Activated CD4-positive, alpha-beta T cell treated with anti-CD3 and anti-CD28 coated beads for 36 hours (primary cell): ENCODE measurements around the gene KISS1. TPM values are rescaled to one million over a fixed set of nuclear protein-coding genes. Genes with fewer than 3 reads are reported as not detected.

Experiments
- ATAC-seq: fragments of 200-7000 bp; cut with Tn5 transposase; one replicate; pipeline ENCODE4 v1.10.0; 2021; ENCODE audit warnings: mild to moderate bottlenecking, moderate library complexity
- CTCF ChIA-PET: fragments of 350-600 bp; sonication (Branson Sonifier 250); formaldehyde crosslinking; loops from one replicate; lab custom pipeline; 2021; ENCODE audit warnings: antibody characterized with exemption; lab: Charles Lee
- POLR2A ChIA-PET: fragments of 350-600 bp; sonication (Branson Sonifier 250); formaldehyde crosslinking; loops from one replicate; lab custom pipeline; 2021; ENCODE audit warnings: antibody characterized with exemption, inconsistent platforms; lab: Charles Lee
- DNase-seq: peaks from one replicate; pipeline ENCODE4 v3.0.0-alpha.2; 2020
- H3K27ac Mint-ChIP-seq: one replicate; pipeline ENCODE4 v1.8.0; 2021; ENCODE audit warnings: mixed read lengths
- H3K27me3 Mint-ChIP-seq: one replicate; pipeline ENCODE4 v1.8.0; 2021; ENCODE audit warnings: mixed read lengths
- H3K36me3 Mint-ChIP-seq: one replicate; pipeline ENCODE4 v1.8.0; 2021; ENCODE audit warnings: low read depth, mixed read lengths
- H3K4me1 Mint-ChIP-seq: one replicate; pipeline ENCODE4 v1.8.0; 2021; ENCODE audit warnings: mixed read lengths
- H3K4me3 Mint-ChIP-seq: one replicate; pipeline ENCODE4 v1.8.0; 2021; ENCODE audit warnings: mild to moderate bottlenecking, moderate library complexity, mixed read lengths
- H3K9me3 Mint-ChIP-seq: one replicate; pipeline ENCODE4 v1.8.0; 2021; ENCODE audit warnings: low read depth, mixed read lengths
- intact Hi-C, 2 experiments: fragments of 100-400 bp; cut with DNase I in 1 of 2; cut with micrococcal nuclease in 1 of 2; formaldehyde crosslinking; loops; one replicate each; pipeline versions ENCODE4 v1.14.2 to v1.15.1; 2022 to 2024; cut with DNase I, micrococcal nuclease
- total RNA-seq, 2 experiments: library from RNA; stranded (reverse); gene quantifications; one replicate each; pipeline ENCODE4 v1.2.3, GENCODE V29; 2021

Gene KISS1
- total RNA-seq, 2 experiments from 2014 or later = not detected

DNA sequence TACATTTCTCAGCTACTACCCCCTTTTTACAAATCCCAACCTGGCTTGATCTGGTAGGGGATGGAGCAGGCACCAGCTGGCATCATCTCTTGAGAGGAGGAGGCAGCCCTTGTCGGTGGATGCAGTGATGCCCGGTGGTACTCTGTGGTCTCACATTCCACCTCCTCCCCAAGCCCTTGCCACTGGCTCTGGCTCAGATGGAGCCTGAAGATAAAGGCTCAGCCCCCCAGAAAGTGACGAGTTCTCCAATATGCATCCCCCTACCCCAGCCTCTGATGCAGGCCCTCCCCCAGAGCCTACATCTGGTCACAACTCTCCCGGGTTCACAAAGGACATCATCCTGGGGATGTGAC, 21.3 kb upstream of the KISS1 start:
- H3K4me1 Mint-ChIP-seq = peaks cover 8% of the 10 kb centered on the region
- H3K4me3 Mint-ChIP-seq = no peak overlapping the region
- ATAC-seq = no peak
- ChIA-PET CTCF (interaction anchor here (1.1 to 4.4 kb wide), 3 partner anchors 11 to 181 kb away, joined by 3 to 27 read pairs (median 8); no protein-coding TSS in a partner anchor), POLR2A (no interaction called here)
- intact Hi-C loops = no loop called here
- peaks cover 2% of the 10 kb centered on the region for H3K27me3 Mint-ChIP-seq
- H3K9me3 Mint-ChIP-seq = no peaks in the 10 kb centered on the region
- no peaks in the 10 kb centered on the region for H3K36me3 Mint-ChIP-seq
- no peak for DNase-seq
- H3K27ac Mint-ChIP-seq = no peak overlapping the region

DNA sequence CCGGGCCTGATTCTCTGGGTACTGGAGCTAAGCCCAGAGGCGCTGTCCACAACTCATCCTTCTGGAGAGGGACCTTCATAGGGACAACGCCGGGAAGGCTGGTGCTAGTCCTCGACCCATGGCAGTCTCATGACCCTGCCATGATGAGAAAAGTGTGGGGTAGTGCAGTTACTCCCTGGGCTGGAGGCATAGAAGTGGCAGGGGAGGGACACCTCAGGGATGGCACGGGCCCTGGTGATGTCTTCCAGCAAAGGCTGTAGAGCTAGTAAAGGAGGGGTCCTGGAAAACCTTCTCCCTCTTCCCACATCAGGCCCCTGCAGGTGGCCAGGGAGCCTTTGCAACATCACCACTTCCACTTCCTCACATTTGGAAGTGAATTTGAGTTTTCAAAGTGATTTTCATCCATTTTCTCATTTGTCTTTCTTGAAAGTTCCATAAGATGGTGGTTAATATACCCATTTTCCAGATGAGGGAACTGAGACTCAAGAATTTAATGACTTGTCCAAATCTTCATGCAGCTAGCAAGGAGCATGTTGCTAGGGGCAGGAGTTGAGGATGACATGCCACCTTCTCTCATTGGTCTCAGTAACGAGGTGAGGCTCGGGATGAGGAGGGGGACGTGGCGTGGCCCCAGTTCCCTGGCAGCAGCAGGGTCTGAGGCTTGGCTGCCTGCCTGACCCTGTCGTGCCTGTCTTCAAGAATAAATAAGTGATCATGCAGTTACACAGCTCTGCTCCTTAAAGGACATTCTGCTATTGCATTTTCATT, 20.8 kb upstream of the KISS1 start:
- Mint-ChIP-seq H3K27ac (no peak overlapping the region), H3K4me3 (no peak overlapping the region), H3K27me3 (peaks cover 2% of the 10 kb centered on the region), H3K9me3 (no peaks in the 10 kb centered on the region), H3K4me1 (peaks cover 8% of the 10 kb centered on the region), H3K36me3 (no peaks in the 10 kb centered on the region)
- DNase-seq = no peak
- ChIA-PET POLR2A (no interaction called here), CTCF (interaction anchor here (1.1 to 4.4 kb wide), 3 partner anchors 10 to 182 kb away, joined by 3 to 27 read pairs (median 4); no protein-coding TSS in a partner anchor)
- no peak for ATAC-seq
- intact Hi-C loops = no loop called here

DNA sequence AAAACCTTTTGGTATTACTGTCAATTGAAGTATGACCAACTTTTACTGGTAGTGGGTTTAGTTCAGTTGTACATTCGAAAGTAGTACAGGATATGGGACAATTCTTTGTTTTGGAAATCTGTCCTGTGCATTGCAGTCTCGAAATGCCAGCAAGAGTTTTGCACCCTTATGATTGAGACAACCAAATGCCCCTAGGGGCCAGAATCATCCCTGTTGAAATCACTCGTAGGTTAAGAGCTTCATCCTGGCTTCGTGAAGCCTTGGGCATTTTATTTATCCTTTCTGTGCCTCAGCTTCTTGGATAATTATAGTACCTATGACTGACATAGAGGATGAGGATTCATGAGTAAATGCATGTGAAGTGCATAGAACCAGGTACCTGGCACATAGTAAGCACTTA, 19.9 kb upstream of the KISS1 start:
- ChIA-PET CTCF (interaction anchor here (0.7 to 4.4 kb wide), 4 partner anchors 10 to 182 kb away, joined by 3 to 27 read pairs (median 4); no protein-coding TSS in a partner anchor), POLR2A (interaction anchor here (0.6 kb wide), 1 partner anchor 523 kb away, joined by 3 read pairs; no protein-coding TSS in a partner anchor)
- no peaks in the 10 kb centered on the region for H3K36me3 Mint-ChIP-seq
- peaks cover 8% of the 10 kb centered on the region for H3K4me1 Mint-ChIP-seq
- no peaks in the 10 kb centered on the region for H3K9me3 Mint-ChIP-seq
- intact Hi-C loops = no loop called here
- H3K27ac Mint-ChIP-seq = no peak overlapping the region
- H3K4me3 Mint-ChIP-seq = no peak overlapping the region
- peaks cover 2% of the 10 kb centered on the region for H3K27me3 Mint-ChIP-seq
- no peak for DNase-seq
- ATAC-seq = no peak

GRCh38 chr1:204213668-204214662, 17.7 kb upstream of the KISS1 start, which contains the start of gene GOLT1A:
Gene GOLT1A (minus strand): TSS chr1:204213988. CDS start chr1:204213906, 82 bp downstream.
- intact Hi-C loops = loop anchor here (1.0 kb wide), 2 partner anchors 149 to 184 kb away; no protein-coding TSS in a partner anchor
- no peak within 1 kb of the TSS for H3K27ac Mint-ChIP-seq
- ATAC-seq (peak; percentile 79), DNase-seq (peak; percentile 78)
- H3K36me3 Mint-ChIP-seq = no peaks in the 10 kb centered on the region
- POLR2A ChIA-PET = interaction anchor here (0.9 kb wide), 1 partner anchor 146 kb away, joined by 4 read pairs; the partner anchor contains the start of gene PLEKHA6
- CTCF ChIA-PET = interaction anchor here (0.5 to 4.4 kb wide), 16 partner anchors 7 to 1210 kb away, joined by 3 to 27 read pairs (median 3); partner anchors contain the start of genes MDM4 and PLEKHA6
- peak within 1 kb of the TSS; percentile 34 for H3K4me3 Mint-ChIP-seq
- H3K9me3 Mint-ChIP-seq = no peaks in the 10 kb centered on the region
- H3K27me3 Mint-ChIP-seq = peaks cover 4% of the 10 kb centered on the region
- H3K4me1 Mint-ChIP-seq = peaks cover 8% of the 10 kb centered on the region

DNA sequence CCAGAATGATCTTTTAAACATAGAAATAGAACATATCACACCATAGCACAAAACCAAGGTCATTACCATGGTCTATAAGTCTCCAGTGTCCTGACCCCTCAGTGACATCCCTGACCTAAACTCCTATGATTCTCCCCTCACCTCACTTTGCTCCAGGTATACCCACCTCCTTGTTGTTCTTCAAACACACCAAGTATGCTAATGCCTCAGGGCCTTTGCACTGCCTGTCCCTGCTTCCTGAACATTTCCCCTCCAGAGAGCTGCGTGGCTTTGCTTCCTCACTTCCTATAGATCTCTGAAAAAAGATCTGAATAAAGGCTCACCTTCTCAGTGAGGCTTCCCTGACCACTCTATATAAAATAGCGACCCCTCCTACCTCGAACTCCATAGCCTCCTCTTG, 16.4 kb upstream of the KISS1 start:
- ATAC-seq = no peak

DNA sequence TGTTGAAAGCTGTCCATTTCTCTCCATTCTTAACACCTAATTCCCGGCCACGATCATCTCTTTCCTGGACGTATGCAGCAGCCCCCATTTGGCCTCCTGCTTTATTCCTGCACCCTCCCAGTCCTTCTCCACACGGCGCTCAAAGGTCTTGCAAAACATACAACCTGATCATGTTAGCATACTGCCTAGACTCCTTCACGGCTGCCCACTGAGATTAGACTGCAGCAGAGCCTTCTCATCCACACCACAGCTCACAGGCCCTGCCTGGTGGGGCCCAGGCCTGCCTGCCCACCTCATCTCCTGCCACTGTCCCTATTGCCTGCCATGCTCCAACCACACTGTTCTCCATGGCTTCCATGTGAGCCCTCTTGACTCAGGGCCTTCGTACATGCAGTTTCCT, 14.8 kb upstream of the KISS1 start:
- intact Hi-C loops = no loop called here
- Mint-ChIP-seq H3K36me3 (no peaks in the 10 kb centered on the region), H3K27ac (no peak overlapping the region), H3K27me3 (peaks cover 16% of the 10 kb centered on the region), H3K4me3 (no peak overlapping the region), H3K9me3 (no peaks in the 10 kb centered on the region), H3K4me1 (peaks cover 10% of the 10 kb centered on the region)
- ATAC-seq = no peak
- ChIA-PET POLR2A (no interaction called here), CTCF (interaction anchor here (0.8 to 1.7 kb wide), 7 partner anchors 18 to 250 kb away, joined by 3 to 10 read pairs (median 4); no protein-coding TSS in a partner anchor)
- DNase-seq = no peak

More for the DNA sequence above, 16.4 kb upstream of the KISS1 start:
- H3K27me3 Mint-ChIP-seq = peaks cover 5% of the 10 kb centered on the region
- no peak for DNase-seq
- H3K4me1 Mint-ChIP-seq = peaks cover 6% of the 10 kb centered on the region
- no peak overlapping the region for H3K27ac Mint-ChIP-seq
- CTCF ChIA-PET = interaction anchor here (0.6 to 2.7 kb wide), 2 partner anchors 87 to 151 kb away, joined by 3 to 27 read pairs; no protein-coding TSS in a partner anchor
- no peak overlapping the region for H3K4me3 Mint-ChIP-seq
- H3K36me3 Mint-ChIP-seq = no peaks in the 10 kb centered on the region
- POLR2A ChIA-PET = no interaction called here
- no peaks in the 10 kb centered on the region for H3K9me3 Mint-ChIP-seq
- intact Hi-C loops = no loop called here

GRCh38 chr1:204207136-204207616, 10.9 kb upstream of the KISS1 start:
- ChIA-PET CTCF (interaction anchor here (0.5 to 3.5 kb wide), 42 partner anchors 8 to 955 kb away, joined by 3 to 33 read pairs (median 4); partner anchors contain the start of genes GOLT1A, KISS1, PIK3C2B and PLEKHA6), POLR2A (interaction anchor here (1.0 kb wide), 1 partner anchor 116 kb away, joined by 3 read pairs; no protein-coding TSS in a partner anchor)
- H3K9me3 Mint-ChIP-seq = no peaks in the 10 kb centered on the region
- H3K4me1 Mint-ChIP-seq = peaks cover 12% of the 10 kb centered on the region
- H3K27me3 Mint-ChIP-seq = peaks cover 26% of the 10 kb centered on the region
- no peak overlapping the region for H3K27ac Mint-ChIP-seq
- H3K4me3 Mint-ChIP-seq = no peak overlapping the region
- no peaks in the 10 kb centered on the region for H3K36me3 Mint-ChIP-seq
- intact Hi-C loops = loop anchor here (1.0 to 5.0 kb wide), 6 partner anchors 45 to 346 kb away; partner anchors contain the start of gene SNRPE (in 2 of the 2)
- ATAC-seq (peak; percentile 98), DNase-seq (peak; percentile 89)

DNA sequence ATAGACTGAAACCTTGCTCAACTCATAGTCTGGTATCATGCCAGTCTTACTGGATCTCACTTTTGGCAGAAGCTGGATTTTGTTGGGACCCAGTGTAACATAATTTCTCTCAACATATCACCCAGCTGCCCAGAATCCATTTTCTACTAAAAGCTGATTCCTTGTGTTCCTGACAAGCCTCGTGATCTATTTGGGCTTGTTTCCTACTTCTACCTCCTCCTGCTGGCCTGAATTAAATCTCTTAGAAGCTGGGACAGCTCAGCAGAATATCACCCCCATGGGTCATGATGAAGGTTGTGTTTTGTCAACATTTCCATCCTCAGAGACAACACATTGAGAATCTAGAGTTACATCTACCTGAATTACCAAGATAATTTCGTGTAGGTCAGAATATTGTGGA, 9.8 kb upstream of the KISS1 start:
- Mint-ChIP-seq H3K4me1 (peaks cover 12% of the 10 kb centered on the region), H3K27me3 (peaks cover 26% of the 10 kb centered on the region), H3K27ac (no peak overlapping the region), H3K36me3 (no peaks in the 10 kb centered on the region), H3K4me3 (no peak overlapping the region), H3K9me3 (no peaks in the 10 kb centered on the region)
- DNase-seq (no peak), ATAC-seq (no peak)
- intact Hi-C loops = loop anchor here (1.0 to 5.0 kb wide), 4 partner anchors 41 to 345 kb away; partner anchors contain the start of gene SNRPE (in 1 of the 2)
- POLR2A ChIA-PET = no interaction called here
- CTCF ChIA-PET = interaction anchor here (0.6 to 3.5 kb wide), 28 partner anchors 10 to 297 kb away, joined by 3 to 33 read pairs (median 4); partner anchors contain the start of genes GOLT1A, PIK3C2B and REN

- no peaks in the 10 kb centered on the region for H3K36me3 Mint-ChIP-seq
- H3K27me3 Mint-ChIP-seq = peaks cover 26% of the 10 kb centered on the region
- H3K27ac Mint-ChIP-seq = no peak overlapping the region
- H3K4me1 Mint-ChIP-seq = peaks cover 12% of the 10 kb centered on the region
- intact Hi-C loops = loop anchor here in 1 of 2 experiments (5.0 kb wide), 1 partner anchor 297 kb away; no protein-coding TSS in a partner anchor
- H3K4me3 Mint-ChIP-seq = no peak overlapping the region
- POLR2A ChIA-PET = no interaction called here
- ATAC-seq = no peak
- CTCF ChIA-PET = interaction anchor here (0.6 to 3.5 kb wide), 15 partner anchors 10 to 193 kb away, joined by 3 to 33 read pairs (median 5); partner anchors contain the start of gene GOLT1A
- no peaks in the 10 kb centered on the region for H3K9me3 Mint-ChIP-seq
- DNase-seq = no peak
Observed at GRCh38 chr1:204205486-204205885, 9.2 kb upstream of the KISS1 start.

DNA sequence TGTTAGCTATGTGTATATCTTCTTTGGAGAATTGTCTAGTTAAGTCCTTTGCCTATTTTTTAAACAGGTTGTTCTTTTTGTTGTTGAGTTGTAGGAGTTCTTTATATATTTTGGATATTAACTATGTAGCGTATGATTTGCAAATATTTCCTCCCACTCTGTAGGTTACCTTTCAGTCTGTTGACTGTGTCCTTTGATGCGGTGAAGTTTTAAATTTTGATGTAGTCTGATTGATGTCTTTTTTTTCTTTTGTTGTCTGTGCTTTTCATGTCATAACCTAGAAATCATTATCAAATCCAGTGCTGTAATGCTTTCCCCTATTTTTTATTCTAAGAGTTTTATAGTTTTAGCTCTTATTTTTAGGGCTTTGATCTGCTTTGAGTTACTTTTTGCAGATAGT, 8.7 kb upstream of the KISS1 start:
- intact Hi-C loops = loop anchor here in 1 of 2 experiments (5.0 kb wide), 1 partner anchor 297 kb away; no protein-coding TSS in a partner anchor
- CTCF ChIA-PET = interaction anchor here (0.6 to 3.5 kb wide), 8 partner anchors 13 to 273 kb away, joined by 3 to 33 read pairs (median 12); no protein-coding TSS in a partner anchor

More for the DNA sequence above, 8.7 kb upstream of the KISS1 start:
- Mint-ChIP-seq H3K27me3 (peaks cover 25% of the 10 kb centered on the region), H3K4me1 (peaks cover 12% of the 10 kb centered on the region), H3K27ac (no peak overlapping the region), H3K9me3 (no peaks in the 10 kb centered on the region), H3K36me3 (no peaks in the 10 kb centered on the region), H3K4me3 (no peak overlapping the region)
- ATAC-seq (no peak), DNase-seq (no peak)
- POLR2A ChIA-PET = no interaction called here
